ENCODE results near the gene FADS3.

The FADS3 gene

DNA sequence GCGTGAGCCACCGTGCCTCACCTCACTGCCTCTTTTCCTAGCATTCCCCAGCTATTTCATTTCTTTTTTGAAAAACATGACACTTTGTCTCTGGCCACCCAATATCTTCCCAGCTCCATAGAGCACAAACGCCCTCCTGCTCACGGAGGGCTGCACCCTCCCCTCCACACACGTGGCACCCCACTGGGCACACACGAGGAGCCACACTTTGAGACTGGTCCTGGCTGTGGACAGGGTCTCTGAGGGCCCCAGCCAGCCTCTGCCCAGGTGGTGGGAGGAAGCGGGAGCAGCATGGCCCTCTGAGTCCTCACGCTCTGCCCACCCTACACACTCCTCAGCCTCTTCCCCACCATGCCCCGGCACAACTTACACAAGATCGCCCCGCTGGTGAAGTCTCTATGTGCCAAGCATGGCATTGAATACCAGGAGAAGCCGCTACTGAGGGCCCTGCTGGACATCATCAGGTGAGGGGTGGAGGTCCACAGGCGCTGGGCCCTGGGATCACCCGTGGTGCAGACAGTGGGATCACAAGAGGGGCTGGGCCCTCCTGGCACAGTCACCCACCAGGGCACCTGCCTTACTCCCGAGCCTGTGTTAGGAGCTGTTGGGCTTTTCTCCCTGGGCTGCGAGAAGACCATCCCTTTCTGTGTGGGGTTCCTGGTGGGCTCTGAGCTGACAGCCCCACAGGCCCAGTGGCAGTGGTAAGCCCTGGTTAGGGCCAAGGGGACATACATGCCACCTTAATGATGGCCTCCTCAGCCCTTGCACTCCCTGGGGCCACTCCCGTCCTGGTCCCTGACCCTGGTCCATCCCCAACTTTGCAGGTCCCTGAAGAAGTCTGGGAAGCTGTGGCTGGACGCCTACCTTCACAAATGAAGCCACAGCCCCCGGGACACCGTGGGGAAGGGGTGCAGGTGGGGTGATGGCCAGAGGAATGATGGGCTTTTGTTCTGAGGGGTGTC lies 26.2 kb downstream of the FADS3 start:
- H3K9ac ChIP-seq (ENCODE audit: low read length), result no peak overlapping the region
- no peak overlapping the region for H3K4me3 ChIP-seq (ENCODE audit: low read depth, low read length, poor library complexity, severe bottlenecking)
- TF ChIP-seq, protein P1, sequence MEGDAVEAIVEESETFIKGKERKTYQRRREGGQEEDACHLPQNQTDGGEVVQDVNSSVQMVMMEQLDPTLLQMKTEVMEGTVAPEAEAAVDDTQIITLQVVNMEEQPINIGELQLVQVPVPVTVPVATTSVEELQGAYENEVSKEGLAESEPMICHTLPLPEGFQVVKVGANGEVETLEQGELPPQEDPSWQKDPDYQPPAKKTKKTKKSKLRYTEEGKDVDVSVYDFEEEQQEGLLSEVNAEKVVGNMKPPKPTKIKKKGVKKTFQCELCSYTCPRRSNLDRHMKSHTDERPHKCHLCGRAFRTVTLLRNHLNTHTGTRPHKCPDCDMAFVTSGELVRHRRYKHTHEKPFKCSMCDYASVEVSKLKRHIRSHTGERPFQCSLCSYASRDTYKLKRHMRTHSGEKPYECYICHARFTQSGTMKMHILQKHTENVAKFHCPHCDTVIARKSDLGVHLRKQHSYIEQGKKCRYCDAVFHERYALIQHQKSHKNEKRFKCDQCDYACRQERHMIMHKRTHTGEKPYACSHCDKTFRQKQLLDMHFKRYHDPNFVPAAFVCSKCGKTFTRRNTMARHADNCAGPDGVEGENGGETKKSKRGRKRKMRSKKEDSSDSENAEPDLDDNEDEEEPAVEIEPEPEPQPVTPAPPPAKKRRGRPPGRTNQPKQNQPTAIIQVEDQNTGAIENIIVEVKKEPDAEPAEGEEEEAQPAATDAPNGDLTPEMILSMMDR (IDR thresholded peaks at IDR 0.05; ENCODE audit: low read length), result no peak
- TF ChIP-seq EZH2 (IDR thresholded peaks at IDR 0.05; ENCODE audit: borderline replicate concordance, low read length), result no peak
- no peaks in the 10 kb centered on the region for H3K9me3 ChIP-seq (ENCODE audit: low read length)
- H3K79me2 ChIP-seq (ENCODE audit: insufficient read depth, low read length), result no peaks in the 10 kb centered on the region
- H3K4me2 ChIP-seq (ENCODE audit: low read length), result no peak overlapping the region
- H4K20me1 ChIP-seq (ENCODE audit: insufficient read depth, low read length), result no peaks in the 10 kb centered on the region
- peaks cover 43% of the 10 kb centered on the region for H3K36me3 ChIP-seq (ENCODE audit: insufficient read depth, low read length)
- no peaks in the 10 kb centered on the region for H3F3A ChIP-seq (ENCODE audit: insufficient read depth, low read length)
- no peak overlapping the region for H3K27ac ChIP-seq (ENCODE audit: low read depth, low read length, poor library complexity, severe bottlenecking)
- no peak overlapping the region for H2AFZ ChIP-seq (ENCODE audit: low read length)
- H3K9me2 ChIP-seq (ENCODE audit: low read depth, low read length), result no peaks in the 10 kb centered on the region
- H3K4me1 ChIP-seq (ENCODE audit: insufficient read depth, low read length, severe bottlenecking), result no peaks in the 10 kb centered on the region
- no peaks in the 10 kb centered on the region; the same call in 1 of the 2 replicates for H3K27me3 ChIP-seq (ENCODE audit: insufficient read depth, low read length)

DNA sequence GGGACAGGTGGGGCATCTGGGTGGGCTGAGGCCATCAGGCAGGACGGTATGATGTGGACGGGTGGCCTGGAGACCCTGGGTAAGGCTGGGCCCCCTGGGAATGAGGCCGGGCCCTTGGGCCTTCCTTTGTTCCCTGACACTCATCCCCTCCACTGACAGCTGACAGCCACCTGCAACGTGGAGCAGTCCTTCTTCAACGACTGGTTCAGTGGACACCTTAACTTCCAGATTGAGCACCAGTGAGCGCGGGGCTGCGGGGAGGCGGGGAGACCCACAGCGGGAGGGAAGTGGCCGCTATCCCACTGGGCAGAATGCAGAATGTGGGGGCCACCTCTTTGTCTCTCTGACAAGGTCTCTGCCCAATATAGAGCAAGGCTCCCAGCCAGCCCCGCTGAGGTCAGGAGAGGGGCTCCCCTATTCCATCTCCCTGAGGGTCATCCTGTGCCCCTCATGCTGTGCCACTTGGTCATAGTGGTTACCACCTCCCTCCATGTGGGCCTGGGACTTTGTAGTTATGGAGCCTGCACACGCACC lies 27.7 kb downstream of the FADS3 start:
- peaks cover 58% of the 10 kb centered on the region for H3K36me3 ChIP-seq (ENCODE audit: insufficient read depth, low read length)
- H3K9ac ChIP-seq (ENCODE audit: low read length), result no peak overlapping the region
- no peak overlapping the region for H3K27ac ChIP-seq (ENCODE audit: low read depth, low read length, poor library complexity, severe bottlenecking)
- H3K4me1 ChIP-seq (ENCODE audit: insufficient read depth, low read length, severe bottlenecking), result no peaks in the 10 kb centered on the region
- H2AFZ ChIP-seq (ENCODE audit: low read length), result no peak overlapping the region
- H3K4me2 ChIP-seq (ENCODE audit: low read length), result no peak overlapping the region
- no peaks in the 10 kb centered on the region for H3F3A ChIP-seq (ENCODE audit: insufficient read depth, low read length)
- H3K9me3 ChIP-seq (ENCODE audit: low read length), result no peaks in the 10 kb centered on the region
- H3K27me3 ChIP-seq (ENCODE audit: insufficient read depth, low read length), result no peaks in the 10 kb centered on the region; the same call in 1 of the 2 replicates
- no peaks in the 10 kb centered on the region for H3K9me2 ChIP-seq (ENCODE audit: low read depth, low read length)
- H4K20me1 ChIP-seq (ENCODE audit: insufficient read depth, low read length), result no peaks in the 10 kb centered on the region
- H3K4me3 ChIP-seq (ENCODE audit: low read depth, low read length, poor library complexity, severe bottlenecking), result no peak overlapping the region
- no peaks in the 10 kb centered on the region for H3K79me2 ChIP-seq (ENCODE audit: insufficient read depth, low read length)
- TF ChIP-seq, protein P1 (IDR thresholded peaks at IDR 0.05; ENCODE audit: low read length), result no peak
- TF ChIP-seq EZH2 (IDR thresholded peaks at IDR 0.05; ENCODE audit: borderline replicate concordance, low read length), result no peak

GRCh38 chr11:61862714-61863547 lies 28.4 kb downstream of the FADS3 start:
- no peak overlapping the region for H3K4me3 ChIP-seq (ENCODE audit: low read depth, low read length, poor library complexity, severe bottlenecking)
- no peak for TF ChIP-seq EZH2 (IDR thresholded peaks at IDR 0.05; ENCODE audit: borderline replicate concordance, low read length)
- TF ChIP-seq, protein P1 (IDR thresholded peaks at IDR 0.05; ENCODE audit: low read length), result no peak
- no peak overlapping the region for H3K9ac ChIP-seq (ENCODE audit: low read length)
- no peaks in the 10 kb centered on the region for H3K79me2 ChIP-seq (ENCODE audit: insufficient read depth, low read length)
- no peaks in the 10 kb centered on the region; the same call in 1 of the 2 replicates for H3K27me3 ChIP-seq (ENCODE audit: insufficient read depth, low read length)
- H3K27ac ChIP-seq (ENCODE audit: low read depth, low read length, poor library complexity, severe bottlenecking), result no peak overlapping the region
- H3K4me2 ChIP-seq (ENCODE audit: low read length), result no peak overlapping the region
- no peaks in the 10 kb centered on the region for H4K20me1 ChIP-seq (ENCODE audit: insufficient read depth, low read length)
- no peaks in the 10 kb centered on the region for H3F3A ChIP-seq (ENCODE audit: insufficient read depth, low read length)
- H3K9me2 ChIP-seq (ENCODE audit: low read depth, low read length), result no peaks in the 10 kb centered on the region
- H3K4me1 ChIP-seq (ENCODE audit: insufficient read depth, low read length, severe bottlenecking), result no peaks in the 10 kb centered on the region
- no peaks in the 10 kb centered on the region for H3K9me3 ChIP-seq (ENCODE audit: low read length)
- H3K36me3 ChIP-seq (ENCODE audit: insufficient read depth, low read length), result peaks cover 58% of the 10 kb centered on the region
- no peak overlapping the region for H2AFZ ChIP-seq (ENCODE audit: low read length)
